ENCODE measurements around the gene LGR6.

Gene LGR6

DNA sequence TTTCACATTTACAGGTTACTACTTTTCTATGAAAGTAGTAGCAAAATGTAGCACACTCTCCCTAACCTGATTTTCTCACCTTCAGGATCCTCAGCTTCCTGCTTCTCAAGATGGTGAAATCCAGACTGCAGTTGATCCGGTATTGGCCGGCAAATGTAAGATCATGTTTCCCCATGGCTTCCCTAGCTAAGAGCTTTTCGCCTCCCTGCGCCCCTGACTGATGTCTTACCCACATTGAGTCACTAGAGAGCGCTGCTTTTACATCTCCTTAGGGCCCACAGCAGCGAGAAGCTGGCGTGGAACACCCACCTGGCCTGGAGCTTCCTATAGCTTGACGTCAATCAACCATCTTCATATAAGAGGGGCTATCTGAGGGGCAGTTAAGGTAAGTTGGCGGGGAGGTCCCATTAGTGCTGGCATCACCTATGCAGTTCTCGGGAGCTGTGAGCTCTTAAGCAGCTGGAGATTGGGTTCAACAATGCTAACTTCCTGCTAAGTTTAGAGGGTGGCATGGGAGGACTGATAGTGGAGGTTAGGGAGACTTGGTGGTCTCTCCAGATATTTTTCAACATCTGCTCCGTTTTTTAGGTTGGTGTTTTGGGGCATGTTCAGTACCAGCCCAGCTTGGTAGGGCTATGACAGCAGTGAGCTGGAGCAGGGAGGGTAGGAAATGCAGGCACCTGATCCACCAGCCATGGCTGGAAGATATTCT, 38.7 kb upstream of the LGR6 start:
- Histone ChIP-seq H3K9ac (no peak overlapping the region), H3K9me3 (ENCODE audit: control insufficient read depth, low read length) (no peaks in the 10 kb centered on the region), H3K27me3 (ENCODE audit: control insufficient read depth, insufficient read depth, low read length) (no peaks in the 10 kb centered on the region), H3K27ac (peak overlapping the region; percentile 71), H3K4me2 (ENCODE audit: low read length) (peak overlapping the region; percentile 29), H3K36me3 (ENCODE audit: control insufficient read depth, insufficient read depth, low read length) (no peaks in the 10 kb centered on the region), H3K4me3 (ENCODE audit: low read depth, low read length) (peak overlapping the region; percentile 6), H3K79me2 (no peaks in the 10 kb centered on the region), H3K4me1 (peaks cover 9% of the 10 kb centered on the region), H2AFZ (peak overlapping the region; percentile 58)
- TF ChIP-seq, protein P1, sequence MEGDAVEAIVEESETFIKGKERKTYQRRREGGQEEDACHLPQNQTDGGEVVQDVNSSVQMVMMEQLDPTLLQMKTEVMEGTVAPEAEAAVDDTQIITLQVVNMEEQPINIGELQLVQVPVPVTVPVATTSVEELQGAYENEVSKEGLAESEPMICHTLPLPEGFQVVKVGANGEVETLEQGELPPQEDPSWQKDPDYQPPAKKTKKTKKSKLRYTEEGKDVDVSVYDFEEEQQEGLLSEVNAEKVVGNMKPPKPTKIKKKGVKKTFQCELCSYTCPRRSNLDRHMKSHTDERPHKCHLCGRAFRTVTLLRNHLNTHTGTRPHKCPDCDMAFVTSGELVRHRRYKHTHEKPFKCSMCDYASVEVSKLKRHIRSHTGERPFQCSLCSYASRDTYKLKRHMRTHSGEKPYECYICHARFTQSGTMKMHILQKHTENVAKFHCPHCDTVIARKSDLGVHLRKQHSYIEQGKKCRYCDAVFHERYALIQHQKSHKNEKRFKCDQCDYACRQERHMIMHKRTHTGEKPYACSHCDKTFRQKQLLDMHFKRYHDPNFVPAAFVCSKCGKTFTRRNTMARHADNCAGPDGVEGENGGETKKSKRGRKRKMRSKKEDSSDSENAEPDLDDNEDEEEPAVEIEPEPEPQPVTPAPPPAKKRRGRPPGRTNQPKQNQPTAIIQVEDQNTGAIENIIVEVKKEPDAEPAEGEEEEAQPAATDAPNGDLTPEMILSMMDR (IDR thresholded peaks at IDR 0.05) = peak; percentile 41

DNA sequence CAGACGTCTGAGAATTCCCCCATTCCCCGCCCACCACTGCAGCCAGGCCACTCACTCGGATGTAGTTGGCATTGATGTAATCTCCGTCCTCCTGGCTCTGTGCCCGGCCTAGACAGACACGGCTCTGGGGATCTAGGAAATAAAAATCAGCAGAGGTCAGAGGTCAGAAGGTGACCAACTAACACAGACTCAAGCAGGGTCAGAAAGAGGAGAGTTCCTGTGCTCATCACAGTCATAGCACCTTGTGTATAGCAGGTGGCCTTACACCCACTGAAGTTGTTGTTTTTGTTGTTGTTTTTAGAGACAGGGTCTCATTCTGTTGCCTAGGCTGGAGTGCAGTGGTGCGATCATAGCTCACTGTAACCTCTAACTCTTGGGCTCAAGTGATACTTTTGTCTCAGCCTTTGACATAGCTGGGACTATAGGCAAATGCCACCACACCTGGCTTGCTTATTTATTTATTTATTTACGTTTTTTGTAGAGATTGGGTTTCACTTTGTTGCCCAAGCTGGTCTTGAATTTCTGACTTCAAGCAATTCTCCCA, 38.0 kb upstream of the LGR6 start:
- Histone ChIP-seq H3K9ac (no peak overlapping the region), H3K27ac (peak overlapping the region; percentile 71), H2AFZ (peak overlapping the region; percentile 58), H3K79me2 (no peaks in the 10 kb centered on the region), H3K27me3 (ENCODE audit: control insufficient read depth, insufficient read depth, low read length) (no peaks in the 10 kb centered on the region), H3K36me3 (ENCODE audit: control insufficient read depth, insufficient read depth, low read length) (no peaks in the 10 kb centered on the region), H3K4me1 (peaks cover 9% of the 10 kb centered on the region), H3K4me2 (ENCODE audit: low read length) (no peak overlapping the region), H3K4me3 (ENCODE audit: low read depth, low read length) (no peak overlapping the region), H3K9me3 (ENCODE audit: control insufficient read depth, low read length) (no peaks in the 10 kb centered on the region)
- TF ChIP-seq, protein P1 (IDR thresholded peaks at IDR 0.05) = no peak

DNA sequence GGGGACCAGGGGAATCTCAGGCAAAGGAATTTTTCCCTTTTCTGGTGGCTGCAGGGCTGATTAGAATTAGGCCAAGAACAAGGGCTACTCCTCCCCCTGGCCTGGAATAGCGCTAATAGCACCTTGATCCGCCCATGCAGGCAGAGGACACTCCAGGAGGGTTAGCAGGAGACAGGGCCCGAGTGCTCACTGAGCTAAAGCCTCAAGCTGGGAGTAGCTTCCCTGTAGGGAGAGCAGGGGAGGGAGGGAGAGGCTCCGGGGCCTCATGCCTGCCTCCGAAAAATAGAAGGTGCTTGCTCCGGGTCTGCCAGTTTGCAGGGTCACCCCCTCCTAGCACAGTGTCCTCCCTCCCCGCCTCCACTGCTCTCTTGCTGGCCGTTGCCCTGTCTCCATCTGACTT, 37.0 kb upstream of the LGR6 start:
- H3K27me3 ChIP-seq (ENCODE audit: control insufficient read depth, insufficient read depth, low read length) = no peaks in the 10 kb centered on the region
- H3K36me3 ChIP-seq (ENCODE audit: control insufficient read depth, insufficient read depth, low read length) = no peaks in the 10 kb centered on the region
- H3K4me1 ChIP-seq = peaks cover 9% of the 10 kb centered on the region
- H3K79me2 ChIP-seq = no peaks in the 10 kb centered on the region
- TF ChIP-seq, protein P1 (IDR thresholded peaks at IDR 0.05) = no peak
- no peak overlapping the region for H2AFZ ChIP-seq
- no peak overlapping the region for H3K4me3 ChIP-seq (ENCODE audit: low read depth, low read length)
- no peak overlapping the region for H3K9ac ChIP-seq
- no peaks in the 10 kb centered on the region for H3K9me3 ChIP-seq (ENCODE audit: control insufficient read depth, low read length)
- no peak overlapping the region for H3K4me2 ChIP-seq (ENCODE audit: low read length)
- H3K27ac ChIP-seq = no peak overlapping the region

DNA sequence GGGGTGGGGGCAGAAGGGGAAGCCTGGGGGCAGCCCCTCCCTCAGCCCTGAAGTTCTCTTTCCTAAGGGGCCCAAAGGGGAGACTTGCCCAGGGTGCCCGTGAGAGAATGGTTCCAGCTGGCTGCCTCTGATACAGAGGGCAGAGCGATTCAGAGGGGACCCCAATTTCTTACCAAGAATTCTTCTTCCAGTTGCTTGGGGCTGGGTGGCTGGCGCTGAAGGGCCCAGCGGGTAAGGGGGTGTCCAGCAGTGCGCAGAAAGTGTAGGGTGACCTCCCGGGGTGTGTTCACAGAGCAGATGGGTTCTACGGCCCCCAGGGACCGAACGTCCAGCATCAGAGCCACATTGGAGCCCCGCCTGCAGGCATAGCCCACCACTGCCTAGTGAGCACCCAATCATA, 35.7 kb upstream of the LGR6 start:
- Histone ChIP-seq H3K4me3 (ENCODE audit: low read depth, low read length) (no peak overlapping the region), H3K9ac (no peak overlapping the region), H3K4me1 (peaks cover 12% of the 10 kb centered on the region), H3K27me3 (ENCODE audit: control insufficient read depth, insufficient read depth, low read length) (no peaks in the 10 kb centered on the region), H3K36me3 (ENCODE audit: control insufficient read depth, insufficient read depth, low read length) (no peaks in the 10 kb centered on the region), H3K27ac (no peak overlapping the region), H3K9me3 (ENCODE audit: control insufficient read depth, low read length) (no peaks in the 10 kb centered on the region), H3K4me2 (ENCODE audit: low read length) (no peak overlapping the region), H2AFZ (no peak overlapping the region), H3K79me2 (no peaks in the 10 kb centered on the region)
- TF ChIP-seq, protein P1 (IDR thresholded peaks at IDR 0.05) = no peak
